Panc1 (cell line): ENCODE data around the gene SPATA1.

Source experiments
- POLR2AphosphoS5 ChIP-seq: IDR thresholded peaks from 2 replicates; pipeline ENCODE4 v1.6.1; 2012; ENCODE audit warnings: mild to moderate bottlenecking, low read depth, low read length, moderate library complexity
- SIN3A ChIP-seq: IDR thresholded peaks from 2 replicates; pipeline ENCODE4 v1.6.1; 2012; ENCODE audit warnings: low read depth, mild to moderate bottlenecking, low read length, moderate library complexity, borderline replicate concordance; ENCODE audit not compliant: insufficient read depth
- TF ChIP-seq, protein P1 (sequence below): fragments of 450-650 bp; IDR thresholded peaks from 2 replicates; pipeline ENCODE4 v1.5.1; 2017; ENCODE audit warnings: mild to moderate bottlenecking
- TF ChIP-seq, protein P2 (sequence below), 2 experiments: IDR thresholded peaks; 2 replicates each; pipeline ENCODE4 v1.6.1; 2011 to 2012; ENCODE audit warnings: low read depth in 2 of 2, control low read depth in 1 of 2, low read length in 1 of 2, mild to moderate bottlenecking in 1 of 2, moderate library complexity in 1 of 2; ENCODE audit not compliant: insufficient read depth in 1 of 2

DNA sequence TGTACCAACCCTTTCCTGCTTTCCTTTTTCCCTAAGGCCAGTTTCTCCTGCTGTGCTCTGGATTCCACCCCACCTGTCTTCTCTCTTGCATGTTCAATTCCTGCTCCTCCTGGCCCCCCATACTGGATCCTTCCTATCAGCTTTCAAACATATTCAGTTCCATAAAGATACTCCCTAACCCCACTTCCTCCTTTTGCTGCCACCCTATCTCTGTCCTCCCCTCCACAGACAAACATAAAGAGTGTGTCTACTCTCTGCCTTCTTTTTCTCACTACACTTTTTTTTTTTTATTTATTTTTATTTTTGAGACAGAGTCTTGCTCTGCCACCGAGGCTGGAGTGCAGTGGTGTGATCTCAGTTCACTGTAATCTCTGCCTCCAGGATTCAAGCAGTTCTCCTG is 44.1 kb upstream of the SPATA1 start:
- TF ChIP-seq, protein P1, sequence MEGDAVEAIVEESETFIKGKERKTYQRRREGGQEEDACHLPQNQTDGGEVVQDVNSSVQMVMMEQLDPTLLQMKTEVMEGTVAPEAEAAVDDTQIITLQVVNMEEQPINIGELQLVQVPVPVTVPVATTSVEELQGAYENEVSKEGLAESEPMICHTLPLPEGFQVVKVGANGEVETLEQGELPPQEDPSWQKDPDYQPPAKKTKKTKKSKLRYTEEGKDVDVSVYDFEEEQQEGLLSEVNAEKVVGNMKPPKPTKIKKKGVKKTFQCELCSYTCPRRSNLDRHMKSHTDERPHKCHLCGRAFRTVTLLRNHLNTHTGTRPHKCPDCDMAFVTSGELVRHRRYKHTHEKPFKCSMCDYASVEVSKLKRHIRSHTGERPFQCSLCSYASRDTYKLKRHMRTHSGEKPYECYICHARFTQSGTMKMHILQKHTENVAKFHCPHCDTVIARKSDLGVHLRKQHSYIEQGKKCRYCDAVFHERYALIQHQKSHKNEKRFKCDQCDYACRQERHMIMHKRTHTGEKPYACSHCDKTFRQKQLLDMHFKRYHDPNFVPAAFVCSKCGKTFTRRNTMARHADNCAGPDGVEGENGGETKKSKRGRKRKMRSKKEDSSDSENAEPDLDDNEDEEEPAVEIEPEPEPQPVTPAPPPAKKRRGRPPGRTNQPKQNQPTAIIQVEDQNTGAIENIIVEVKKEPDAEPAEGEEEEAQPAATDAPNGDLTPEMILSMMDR = no peak
- TF ChIP-seq POLR2AphosphoS5 (no peak), SIN3A (no peak)
- TF ChIP-seq, protein P2, sequence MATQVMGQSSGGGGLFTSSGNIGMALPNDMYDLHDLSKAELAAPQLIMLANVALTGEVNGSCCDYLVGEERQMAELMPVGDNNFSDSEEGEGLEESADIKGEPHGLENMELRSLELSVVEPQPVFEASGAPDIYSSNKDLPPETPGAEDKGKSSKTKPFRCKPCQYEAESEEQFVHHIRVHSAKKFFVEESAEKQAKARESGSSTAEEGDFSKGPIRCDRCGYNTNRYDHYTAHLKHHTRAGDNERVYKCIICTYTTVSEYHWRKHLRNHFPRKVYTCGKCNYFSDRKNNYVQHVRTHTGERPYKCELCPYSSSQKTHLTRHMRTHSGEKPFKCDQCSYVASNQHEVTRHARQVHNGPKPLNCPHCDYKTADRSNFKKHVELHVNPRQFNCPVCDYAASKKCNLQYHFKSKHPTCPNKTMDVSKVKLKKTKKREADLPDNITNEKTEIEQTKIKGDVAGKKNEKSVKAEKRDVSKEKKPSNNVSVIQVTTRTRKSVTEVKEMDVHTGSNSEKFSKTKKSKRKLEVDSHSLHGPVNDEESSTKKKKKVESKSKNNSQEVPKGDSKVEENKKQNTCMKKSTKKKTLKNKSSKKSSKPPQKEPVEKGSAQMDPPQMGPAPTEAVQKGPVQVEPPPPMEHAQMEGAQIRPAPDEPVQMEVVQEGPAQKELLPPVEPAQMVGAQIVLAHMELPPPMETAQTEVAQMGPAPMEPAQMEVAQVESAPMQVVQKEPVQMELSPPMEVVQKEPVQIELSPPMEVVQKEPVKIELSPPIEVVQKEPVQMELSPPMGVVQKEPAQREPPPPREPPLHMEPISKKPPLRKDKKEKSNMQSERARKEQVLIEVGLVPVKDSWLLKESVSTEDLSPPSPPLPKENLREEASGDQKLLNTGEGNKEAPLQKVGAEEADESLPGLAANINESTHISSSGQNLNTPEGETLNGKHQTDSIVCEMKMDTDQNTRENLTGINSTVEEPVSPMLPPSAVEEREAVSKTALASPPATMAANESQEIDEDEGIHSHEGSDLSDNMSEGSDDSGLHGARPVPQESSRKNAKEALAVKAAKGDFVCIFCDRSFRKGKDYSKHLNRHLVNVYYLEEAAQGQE (IDR thresholded peaks at IDR 0.05; ENCODE audit: insufficient read depth in 1 of 2, low read depth in 2 of 2, low read length in 1 of 2) = no peak
